Epithelial cell of proximal tubule (primary cell): ENCODE results near the gene SLC4A4. TPM values are rescaled to one million over a fixed set of nuclear protein-coding genes. Genes with fewer than 3 reads are reported as not detected.

ENCODE experiments used
- DNase-seq: peaks from one replicate; pipeline ENCODE4 v3.0.0-alpha.2; 2011; ENCODE audit warnings: low read depth
- H3K4me3 ChIP-seq: 2 replicates; pipeline ENCODE4 v1.5.1; 2011; ENCODE audit warnings: low read depth, mild to moderate bottlenecking, low read length
- CTCF ChIP-seq: conservative IDR thresholded peaks from 2 replicates; pipeline ENCODE4 v1.5.1; 2012; ENCODE audit warnings: low read depth, mild to moderate bottlenecking, low read length
- total RNA-seq: library from RNA; depleted of rRNA; stranded (reverse); fragments of >200 nt; gene quantifications from 2 replicates; pipeline ENCODE4 v1.2.3, GENCODE V29; 2015

The SLC4A4 gene
- total RNA-seq, 1 donor from 2014 or later = 5.6 TPM

- DNase-seq = no peak
- H3K4me3 ChIP-seq = no peak overlapping the region
- TF ChIP-seq CTCF = no peak
Observed at GRCh38 chr4:71442336-71442735, 103.5 kb downstream of the SLC4A4 start.

DNA sequence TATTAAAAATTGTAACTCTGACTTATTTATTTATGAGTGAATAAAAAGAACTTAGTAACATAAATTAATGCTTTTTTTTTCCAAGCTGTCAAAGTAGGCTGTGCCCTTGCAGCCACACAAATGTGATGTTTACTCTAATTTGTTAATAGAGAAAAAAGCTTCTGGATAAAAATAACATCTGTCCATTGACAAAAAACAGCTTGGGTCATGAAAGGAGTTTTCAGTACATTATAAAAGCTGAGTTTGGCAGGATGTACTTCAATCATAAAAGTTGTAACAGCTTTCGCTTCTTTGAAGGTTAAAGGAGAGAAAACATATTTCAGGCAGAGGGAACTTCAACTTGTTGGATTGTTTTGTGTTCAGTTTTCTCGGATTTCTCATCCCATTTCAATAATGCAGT is 105.6 kb downstream of the SLC4A4 start:
- TF ChIP-seq CTCF = no peak
- no peak for DNase-seq

DNA sequence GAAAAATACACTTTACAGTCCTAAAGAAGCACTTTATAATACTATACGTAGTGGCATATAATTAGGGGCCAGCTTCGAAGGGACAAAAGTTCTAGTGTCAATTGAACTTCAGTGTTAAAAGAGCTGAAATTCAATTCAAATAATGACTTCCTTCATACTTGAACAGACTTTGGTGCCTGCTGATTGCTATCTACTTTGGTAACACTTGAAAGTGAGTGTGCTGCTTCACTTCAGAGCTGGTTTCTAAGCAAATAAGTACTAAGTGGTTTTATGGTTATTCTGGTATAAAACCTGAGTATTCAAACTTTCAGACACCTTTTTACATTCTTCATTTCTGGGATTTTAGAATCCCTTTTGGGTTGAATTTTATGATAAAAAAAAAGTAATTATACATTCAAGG is 107.0 kb downstream of the SLC4A4 start:
- H3K4me3 ChIP-seq = no peak overlapping the region
- no peak for DNase-seq
- no peak for TF ChIP-seq CTCF

More for the DNA sequence above, 105.6 kb downstream of the SLC4A4 start:
- no peak overlapping the region for H3K4me3 ChIP-seq

DNA sequence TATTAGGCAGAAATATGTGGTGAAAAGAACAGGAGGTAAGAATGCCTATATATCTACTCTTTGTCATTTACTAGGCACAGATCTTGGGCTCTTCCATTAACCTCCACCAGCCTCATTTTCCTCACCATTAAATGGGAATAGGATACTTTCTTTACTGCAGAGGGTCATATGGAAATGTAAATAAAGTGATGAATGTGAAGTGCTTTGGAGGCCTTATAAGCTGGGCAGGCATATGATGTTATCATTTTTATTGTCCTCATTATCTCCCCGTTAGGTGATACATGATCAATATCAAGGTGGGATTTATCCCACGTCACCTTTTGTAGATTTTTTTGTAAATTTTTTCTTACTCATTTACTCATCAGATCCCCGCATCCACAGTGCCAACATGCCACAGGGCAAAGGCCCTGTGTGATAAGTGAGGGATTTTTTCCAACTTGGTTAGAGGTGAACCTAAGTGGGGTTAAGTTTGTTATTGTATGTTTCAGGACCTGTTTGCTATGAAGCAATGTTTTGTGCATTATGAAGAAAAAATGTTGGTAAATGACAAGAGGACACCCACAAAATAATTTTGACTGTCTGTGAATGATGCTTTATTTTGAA is 107.8 kb downstream of the SLC4A4 start:
- no peak for DNase-seq
- TF ChIP-seq CTCF = no peak
- H3K4me3 ChIP-seq = no peak overlapping the region

- DNase-seq = no peak
- no peak for TF ChIP-seq CTCF
- no peak overlapping the region for H3K4me3 ChIP-seq
Observed at GRCh38 chr4:71449040-71449439, 110.2 kb downstream of the SLC4A4 start.

GRCh38 chr4:71449878-71450277 is 111.1 kb downstream of the SLC4A4 start:
- H3K4me3 ChIP-seq = no peak overlapping the region
- TF ChIP-seq CTCF = no peak
- DNase-seq = no peak

DNA sequence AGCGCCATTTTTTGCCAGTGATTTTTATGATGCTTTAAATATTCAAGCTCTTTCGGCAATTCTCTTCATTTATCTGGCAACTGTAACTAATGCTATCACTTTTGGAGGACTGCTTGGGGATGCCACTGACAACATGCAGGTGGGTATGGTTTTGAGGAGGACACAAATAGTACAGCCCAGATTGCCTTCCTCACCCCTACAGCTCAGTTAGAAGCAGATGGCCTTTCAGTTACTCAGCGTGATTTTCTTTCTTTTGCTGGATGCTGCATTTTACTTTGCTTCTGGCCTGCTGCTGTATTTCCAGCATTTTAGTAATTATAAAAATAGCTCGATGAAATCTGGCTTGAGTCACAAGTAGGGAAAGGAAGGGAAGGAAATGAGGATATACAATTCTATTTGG is 114.7 kb downstream of the SLC4A4 start:
- no peak overlapping the region for H3K4me3 ChIP-seq
- TF ChIP-seq CTCF = no peak
- no peak for DNase-seq
